Activated CD8-positive, alpha-beta memory T cell treated with anti-CD3 and anti-CD28 coated beads, Interleukin-2, amount 50 U/mL, for 1 hour (primary cell): ENCODE data around the gene LTBP4.
"Not testable (repeated sequence)": the region's sequence is repeated elsewhere in the genome, so short reads cannot be mapped to it uniquely, and the experiment has no call there.

Experiments used
- DNase-seq: peaks from one replicate; pipeline ENCODE4 v3.0.0-alpha.2; 2020; ENCODE audit errors: extremely low read depth

The LTBP4 gene

GRCh38 chr19:40627486-40628279, 26.5 kb downstream of the LTBP4 start:
- DNase-seq: no peak

- DNase-seq: no peak
Measured at GRCh38 chr19:40629346-40629745, 28.2 kb downstream of the LTBP4 start.

GRCh38 chr19:40630571-40631160, 29.5 kb downstream of the LTBP4 start:
- no peak for DNase-seq

GRCh38 chr19:40632311-40633036, 31.3 kb downstream of the LTBP4 start:
- no peak for DNase-seq

- no peak for DNase-seq
Measured at GRCh38 chr19:40633207-40633606, 32.0 kb downstream of the LTBP4 start.

GRCh38 chr19:40638327-40638726, 37.2 kb downstream of the LTBP4 start:
- DNase-seq: no peak

- no peak for DNase-seq
Measured at GRCh38 chr19:40639638-40639982, 38.4 kb downstream of the LTBP4 start.

- DNase-seq: no peak
Measured at GRCh38 chr19:40640744-40641143, 39.6 kb downstream of the LTBP4 start.

- DNase-seq: no peak
Measured at GRCh38 chr19:40641281-40641680, 40.1 kb downstream of the LTBP4 start.

GRCh38 chr19:40642051-40642706, 41.0 kb downstream of the LTBP4 start:
- DNase-seq: no peak

- DNase-seq: no peak
Measured at GRCh38 chr19:40642757-40643305, 41.7 kb downstream of the LTBP4 start.

- no peak for DNase-seq
Measured at GRCh38 chr19:40646743-40647254, 45.6 kb downstream of the LTBP4 start.

GRCh38 chr19:40649903-40650675, 48.9 kb downstream of the LTBP4 start:
- DNase-seq: not testable (repeated sequence)

GRCh38 chr19:40650749-40651305, 49.7 kb downstream of the LTBP4 start:
- no peak for DNase-seq

GRCh38 chr19:40652303-40652702, 51.1 kb downstream of the LTBP4 start:
- DNase-seq: not testable (repeated sequence)

GRCh38 chr19:40655684-40656083, 54.5 kb downstream of the LTBP4 start:
- DNase-seq: not testable (repeated sequence)

- no peak for DNase-seq
Measured at GRCh38 chr19:40658031-40658430, 56.9 kb downstream of the LTBP4 start.

- no peak for DNase-seq
Measured at GRCh38 chr19:40659116-40659515, 57.9 kb downstream of the LTBP4 start.

GRCh38 chr19:40659566-40659965, 58.4 kb downstream of the LTBP4 start:
- no peak for DNase-seq

GRCh38 chr19:40661616-40662015, 60.4 kb downstream of the LTBP4 start:
- no peak for DNase-seq
